Measurements from ENCODE around the gene GPR108. TPM values are rescaled to one million over a fixed set of nuclear protein-coding genes. Genes with fewer than 3 reads are reported as not detected.

Gene GPR108
- total and polyA plus RNA-seq, 2 of the 8 experiments (the other 6 are each of a cell fraction or from before 2014, with no cell fraction given), result 34.9 to 46.0 TPM

DNA sequence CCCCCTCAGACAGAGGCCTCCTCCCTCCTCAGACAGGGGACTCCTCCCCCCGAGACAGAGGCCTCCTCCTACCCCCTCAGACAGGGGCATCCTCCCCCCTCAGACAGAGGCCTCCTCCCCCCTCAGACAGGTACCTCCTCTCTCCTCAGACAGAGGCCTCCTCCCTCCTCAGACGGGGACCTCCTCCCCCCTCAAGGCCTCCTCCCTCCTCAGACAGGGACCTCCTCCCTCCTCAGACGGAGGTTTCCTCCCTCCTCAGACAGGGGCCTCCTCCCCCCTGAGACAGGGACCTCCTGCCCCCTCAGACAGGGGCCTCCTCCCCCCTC, 30.8 kb downstream of the GPR108 start:
- Histone ChIP-seq H4K8ac (ENCODE audit: extremely low read depth, insufficient read depth, low read length) (no peak overlapping the region; the same call in 1 of the 2 replicates), H3K14ac (ENCODE audit: insufficient read length) (no peak overlapping the region), H4K20me1 (replicated peaks in 1 of 2; ENCODE audit: control insufficient read depth in 1 of 2, insufficient read depth in 2 of 2, low read length in 2 of 2) (no peaks in the 10 kb centered on the region), H2AFZ (ENCODE audit: low read length) (no peak overlapping the region), H2BK12ac (ENCODE audit: low read depth, low read length) (no peak overlapping the region), H3K4me2 (ENCODE audit: insufficient read depth in 1 of 2, low read depth in 2 of 2, low read length in 2 of 2) (no peak overlapping the region), H3K9me3 (ENCODE audit: insufficient read depth in 2 of 2, low read depth in 1 of 2, low read length in 1 of 2) (no peaks in the 10 kb centered on the region), H4K91ac (replicated peaks; ENCODE audit: insufficient read length, low read length) (no peak overlapping the region), H3K23ac (ENCODE audit: insufficient read length) (no peak overlapping the region), H2BK5ac (ENCODE audit: low read depth, low read length) (no peak overlapping the region), H3K18ac (ENCODE audit: extremely low read depth, low read length) (no peak overlapping the region), H2BK15ac (ENCODE audit: low read length) (no peak overlapping the region), H3K27me3 (replicated peaks in 1 of 4; ENCODE audit: control insufficient read depth in 3 of 4, extremely low read depth in 1 of 4, insufficient read depth in 3 of 4, low read length in 3 of 4) (peaks cover 0 to 19% (median 15%) of the 10 kb centered on the region in 4 experiments; a peak in 6 of 7 replicates), H3K79me2 (ENCODE audit: control insufficient read depth in 1 of 2, insufficient read depth in 2 of 2, low read length in 2 of 2) (no peaks in the 10 kb centered on the region), H3K23me2 (ENCODE audit: low read depth, low read length) (peaks cover 9% of the 10 kb centered on the region), H3K9ac (replicated peaks in 1 of 4; ENCODE audit: extremely low read depth in 1 of 4, low read depth in 3 of 4, low read length in 3 of 4) (no peak overlapping the region), H3K79me1 (ENCODE audit: low read depth, low read length) (no peaks in the 10 kb centered on the region), H3K4ac (replicated peaks; ENCODE audit: insufficient read length, low read depth, low read length) (no peak overlapping the region), H3K36me3 (ENCODE audit: control insufficient read depth in 2 of 4, insufficient read depth in 4 of 4, low read length in 3 of 4) (no peaks in the 10 kb centered on the region), H2BK120ac (replicated peaks; ENCODE audit: low read depth, low read length) (no peak overlapping the region), H3K27ac (ENCODE audit: low read depth, low read length) (no peak overlapping the region), H3K4me1 (replicated peaks in 1 of 4; ENCODE audit: control insufficient read depth in 3 of 4, insufficient read depth in 4 of 4, low read length in 3 of 4) (peaks cover 0 to 8% (median 2%) of the 10 kb centered on the region in 4 experiments; a peak in 4 of 7 replicates), H3K4me3 (ENCODE audit: extremely low read depth in 1 of 4, insufficient read depth in 2 of 4, low read depth in 3 of 4, low read length in 4 of 4) (no peak overlapping the region), H2AK5ac (ENCODE audit: low read depth, low read length) (no peak overlapping the region), H3K56ac (replicated peaks; ENCODE audit: insufficient read length, low read depth, low read length) (no peak overlapping the region), H2BK20ac (ENCODE audit: low read length) (no peak overlapping the region), H4K5ac (ENCODE audit: insufficient read length, low read depth, low read length) (no peak overlapping the region)
- DNase-seq (ENCODE audit: low read depth in 1 of 2, low spot score in 2 of 2) (no peak), FAIRE-seq (no peak)
- WGBS, 2 experiments (ENCODE audit: extremely low coverage in 1 of 2, insufficient coverage in 1 of 2, insufficient read length in 1 of 2, insufficient replicate concordance in 2 of 2, low coverage in 1 of 2, low lambda C conversion rate in 2 of 2, missing lambda C conversion rate in 1 of 2), result no CpG with 5 or more reads among the region's 3 CpGs
- ChIA-PET POLR2A (ENCODE audit: partially characterized antibody) (no interaction called here), CTCF (ENCODE audit: partially characterized antibody) (no interaction called here)
- TF ChIP-seq, protein P1, sequence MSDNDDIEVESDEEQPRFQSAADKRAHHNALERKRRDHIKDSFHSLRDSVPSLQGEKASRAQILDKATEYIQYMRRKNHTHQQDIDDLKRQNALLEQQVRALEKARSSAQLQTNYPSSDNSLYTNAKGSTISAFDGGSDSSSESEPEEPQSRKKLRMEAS (IDR thresholded peaks at IDR 0.05), result no peak
- no peak for TF ChIP-seq RXRA (IDR thresholded peaks at IDR 0.05; ENCODE audit: insufficient read depth, low read depth, low read length)
